ENCODE results near the gene EMC1. TPM values are rescaled to one million over a fixed set of nuclear protein-coding genes. Genes with fewer than 3 reads are reported as not detected.
"Not testable (repeated sequence)": the region's sequence is repeated elsewhere in the genome, so short reads cannot be mapped to it uniquely, and the experiment has no call there.

EMC1 gene
- total RNA-seq, 1 donor: 19.4 TPM

DNA sequence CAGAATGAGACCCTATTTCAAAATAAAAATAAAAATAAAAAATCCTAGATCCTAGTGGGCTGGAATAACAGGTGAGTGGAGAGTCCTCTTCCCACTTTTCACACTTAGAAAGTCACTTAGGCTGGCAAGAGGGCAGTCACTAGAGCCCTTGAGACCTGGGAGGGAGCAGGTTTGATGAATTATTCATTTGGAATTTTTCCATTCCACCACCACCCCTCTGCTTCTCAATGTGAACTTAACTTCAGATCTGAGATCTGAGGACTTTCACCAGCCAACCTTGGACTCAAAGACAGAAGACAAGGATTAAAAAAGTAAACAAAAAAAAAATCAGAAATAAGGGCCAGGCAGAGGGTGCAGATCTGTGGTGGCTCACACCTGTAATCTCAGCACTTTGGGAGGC, 20.7 kb upstream of the EMC1 start:
- no peaks in the 10 kb centered on the region for H3K4me1 ChIP-seq (ENCODE audit: insufficient read depth, low read length)
- H3K27me3 ChIP-seq (ENCODE audit: insufficient read depth, low read length): peaks cover 4% of the 10 kb centered on the region
- no peak overlapping the region for H3K4me3 ChIP-seq (ENCODE audit: low read length)
- H3K9me3 ChIP-seq (ENCODE audit: low read depth, low read length): no peaks in the 10 kb centered on the region

DNA sequence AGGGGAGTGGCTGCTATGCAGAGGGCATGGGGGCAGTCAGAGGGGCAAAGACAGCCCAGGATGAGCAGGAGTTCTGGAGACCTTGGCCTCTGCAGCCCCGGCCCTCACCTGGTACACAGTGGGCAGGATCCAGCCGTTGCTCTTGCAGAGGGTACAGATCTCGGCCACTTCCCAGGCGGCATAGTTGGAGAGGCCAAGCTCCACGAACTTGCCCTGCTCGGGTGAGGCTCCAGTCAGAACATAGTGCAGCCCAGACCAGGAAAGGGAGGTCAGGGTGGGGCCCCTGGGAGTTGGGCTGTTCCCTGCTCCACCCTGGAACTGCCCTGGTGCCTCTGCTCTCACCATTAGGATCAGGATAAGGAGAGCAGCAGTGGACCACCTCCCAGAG, 19.0 kb upstream of the EMC1 start:
- H3K27me3 ChIP-seq (ENCODE audit: insufficient read depth, low read length); H3K4me3 ChIP-seq (ENCODE audit: low read length); H3K4me1 ChIP-seq (ENCODE audit: insufficient read depth, low read length); H3K9me3 ChIP-seq (ENCODE audit: low read depth, low read length): not testable (repeated sequence)

DNA sequence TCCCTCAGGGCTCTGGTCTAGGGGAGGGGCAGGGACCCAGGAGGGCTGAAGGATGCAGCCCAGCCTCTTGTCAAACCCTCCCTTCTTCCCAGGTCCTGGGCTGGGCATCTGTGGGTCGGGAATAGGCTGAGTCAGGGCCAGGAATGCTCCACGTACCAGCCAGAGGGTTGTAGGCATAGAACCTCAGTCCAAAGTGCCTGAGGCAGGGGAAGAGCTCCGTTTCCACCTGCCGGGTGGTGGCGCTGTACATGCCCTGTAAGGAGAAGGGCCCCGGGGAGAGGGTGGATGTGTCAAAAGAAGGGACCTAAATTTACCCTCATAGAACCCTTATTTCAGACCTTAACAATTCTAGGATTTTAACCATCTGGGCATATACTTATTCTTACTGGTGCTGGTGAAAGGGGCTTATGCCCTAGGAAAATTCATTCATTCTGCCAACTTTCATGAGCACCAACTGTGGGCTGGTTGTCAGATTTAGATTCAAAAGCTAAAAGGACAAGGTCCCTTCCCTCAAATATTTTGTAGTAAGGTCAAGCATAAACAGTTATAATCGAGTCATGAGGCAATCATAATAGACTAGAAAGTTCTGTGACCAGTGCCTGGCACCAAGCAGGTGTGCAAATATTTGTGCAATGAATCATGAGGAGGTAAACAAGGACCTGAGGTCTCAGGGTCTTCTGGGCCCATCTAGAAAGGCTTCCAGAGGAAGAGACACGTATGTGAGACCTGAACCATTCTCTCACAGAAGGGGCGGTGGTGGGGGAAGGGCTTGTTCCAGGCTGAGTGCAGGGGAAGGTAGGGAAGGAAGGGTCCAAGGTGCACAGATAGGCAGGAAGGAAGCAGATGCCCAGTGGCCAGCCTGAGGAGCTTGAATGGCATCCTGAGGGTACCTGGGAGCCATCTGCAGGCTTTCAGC, 18.4 kb upstream of the EMC1 start:
- H3K27me3 ChIP-seq (ENCODE audit: insufficient read depth, low read length); H3K4me3 ChIP-seq (ENCODE audit: low read length): not testable (repeated sequence)

DNA sequence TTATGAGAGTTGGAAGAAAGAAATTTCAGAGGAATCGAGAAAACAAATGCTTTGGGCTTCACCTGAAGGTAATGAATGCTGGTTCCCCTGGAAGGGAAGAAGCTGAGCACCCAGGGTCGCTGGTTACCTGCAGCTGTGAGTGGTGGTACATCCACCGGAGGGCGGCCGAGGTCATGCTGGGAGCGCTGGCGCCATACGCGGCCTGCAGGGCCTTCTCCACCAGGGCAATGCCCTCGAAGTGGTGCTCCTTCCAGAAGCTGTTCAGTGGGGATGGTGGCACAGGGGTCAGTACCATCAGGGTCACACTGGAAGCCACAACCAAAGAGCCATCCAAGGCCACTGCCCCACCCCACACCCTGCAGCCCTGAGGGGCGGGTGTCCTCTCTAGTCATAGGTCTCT, 17.1 kb upstream of the EMC1 start:
- H3K4me1 ChIP-seq (ENCODE audit: insufficient read depth, low read length): no peaks in the 10 kb centered on the region
- no peaks in the 10 kb centered on the region for H3K27me3 ChIP-seq (ENCODE audit: insufficient read depth, low read length)
- H3K4me3 ChIP-seq (ENCODE audit: low read length): no peak overlapping the region
- H3K9me3 ChIP-seq (ENCODE audit: low read depth, low read length): no peaks in the 10 kb centered on the region

More for the DNA sequence above, 18.4 kb upstream of the EMC1 start:
- not testable (repeated sequence) for H3K4me1 ChIP-seq (ENCODE audit: insufficient read depth, low read length); H3K9me3 ChIP-seq (ENCODE audit: low read depth, low read length)

DNA sequence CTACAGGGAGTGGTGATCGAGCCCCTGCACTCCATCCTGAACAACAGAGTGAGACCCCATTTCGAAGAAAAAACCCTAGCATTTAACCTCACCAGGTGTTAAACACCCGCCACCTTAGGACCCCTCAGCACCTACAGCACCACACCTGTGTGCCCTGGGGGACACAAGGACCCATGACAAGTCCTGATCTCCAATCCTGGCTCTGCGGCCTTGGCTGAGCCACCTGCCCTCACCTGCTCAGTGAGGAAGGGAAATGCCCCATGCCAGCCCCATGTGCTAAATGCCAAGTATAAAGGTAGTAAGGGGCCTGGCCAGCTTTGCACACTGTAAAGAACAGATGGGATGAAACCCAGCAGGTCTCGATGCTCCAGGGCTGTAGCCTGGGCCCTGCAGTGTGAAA, 11.4 kb upstream of the EMC1 start:
- Histone ChIP-seq H3K27me3 (ENCODE audit: insufficient read depth, low read length) (no peaks in the 10 kb centered on the region), H3K9me3 (ENCODE audit: low read depth, low read length) (no peaks in the 10 kb centered on the region), H3K4me3 (ENCODE audit: low read length) (no peak overlapping the region), H3K4me1 (ENCODE audit: insufficient read depth, low read length) (no peaks in the 10 kb centered on the region)

DNA sequence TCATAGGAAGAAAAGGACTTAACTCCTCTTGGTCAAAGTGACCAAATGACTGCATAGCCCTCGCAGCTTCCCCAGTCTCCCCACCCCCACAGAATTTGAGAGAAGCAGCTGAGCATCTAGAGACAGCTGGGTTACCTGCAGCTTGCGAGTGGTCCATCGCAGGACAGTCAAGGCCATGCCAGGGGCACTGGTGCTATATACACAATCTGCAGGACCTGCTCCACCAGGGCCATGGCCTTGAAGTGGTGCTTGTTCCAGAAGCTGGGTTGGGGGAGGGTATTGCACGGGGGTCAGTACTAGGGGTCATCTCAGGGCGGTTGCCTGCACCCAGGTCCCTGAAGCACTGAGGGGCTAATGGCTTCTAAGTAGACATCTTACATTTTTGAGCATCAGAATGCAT, 10.7 kb upstream of the EMC1 start:
- Histone ChIP-seq H3K4me1 (ENCODE audit: insufficient read depth, low read length) (no peaks in the 10 kb centered on the region), H3K4me3 (ENCODE audit: low read length) (no peak overlapping the region), H3K27me3 (ENCODE audit: insufficient read depth, low read length) (no peaks in the 10 kb centered on the region), H3K9me3 (ENCODE audit: low read depth, low read length) (no peaks in the 10 kb centered on the region)

DNA sequence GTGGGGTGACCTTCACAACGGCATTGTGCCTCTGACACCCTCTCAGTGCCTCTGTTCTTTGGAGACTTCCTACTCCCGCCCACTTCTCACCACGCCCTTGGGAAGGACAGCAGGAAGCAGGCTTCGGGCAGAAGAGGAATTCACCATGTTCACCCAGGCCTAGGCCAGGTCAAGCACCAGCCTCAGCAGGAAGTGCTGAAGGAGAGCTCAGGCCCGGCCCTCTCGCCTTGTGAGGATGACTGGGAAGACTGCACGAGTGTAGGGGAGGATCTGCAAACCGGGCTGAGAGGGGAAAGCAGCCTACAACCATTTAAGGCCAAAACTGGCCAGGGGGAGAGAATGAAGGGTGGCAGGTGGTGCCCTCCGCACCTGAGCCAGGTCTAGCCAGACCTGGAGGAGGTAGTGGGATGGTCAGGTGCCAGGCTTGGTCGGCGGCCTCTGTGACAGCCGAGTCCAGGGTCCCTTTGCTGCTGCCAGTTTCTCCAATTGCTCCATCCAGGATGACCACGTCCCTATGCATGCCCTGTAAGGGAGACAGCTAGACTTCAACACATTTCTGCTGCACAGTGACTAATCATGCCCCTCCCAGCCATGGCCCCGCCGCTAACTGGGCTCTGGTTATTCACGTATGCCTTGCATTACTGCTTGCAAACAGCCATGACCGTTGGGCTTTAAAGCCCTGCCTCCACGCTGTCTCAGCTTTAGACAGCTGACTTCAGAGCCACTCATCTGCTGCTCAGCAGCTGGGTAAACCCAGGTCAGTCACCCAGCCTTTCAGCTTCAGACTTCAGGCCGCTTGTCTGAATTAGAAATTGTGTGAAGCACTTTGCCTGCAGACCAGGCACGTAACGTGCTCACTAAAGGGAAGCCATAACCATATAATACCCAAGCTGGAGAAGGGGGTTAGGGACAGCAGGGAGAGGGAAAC, 9.2 kb upstream of the EMC1 start:
- no peaks in the 10 kb centered on the region for H3K9me3 ChIP-seq (ENCODE audit: low read depth, low read length)
- no peaks in the 10 kb centered on the region for H3K4me1 ChIP-seq (ENCODE audit: insufficient read depth, low read length)
- H3K4me3 ChIP-seq (ENCODE audit: low read length): no peak overlapping the region
- no peaks in the 10 kb centered on the region for H3K27me3 ChIP-seq (ENCODE audit: insufficient read depth, low read length)

DNA sequence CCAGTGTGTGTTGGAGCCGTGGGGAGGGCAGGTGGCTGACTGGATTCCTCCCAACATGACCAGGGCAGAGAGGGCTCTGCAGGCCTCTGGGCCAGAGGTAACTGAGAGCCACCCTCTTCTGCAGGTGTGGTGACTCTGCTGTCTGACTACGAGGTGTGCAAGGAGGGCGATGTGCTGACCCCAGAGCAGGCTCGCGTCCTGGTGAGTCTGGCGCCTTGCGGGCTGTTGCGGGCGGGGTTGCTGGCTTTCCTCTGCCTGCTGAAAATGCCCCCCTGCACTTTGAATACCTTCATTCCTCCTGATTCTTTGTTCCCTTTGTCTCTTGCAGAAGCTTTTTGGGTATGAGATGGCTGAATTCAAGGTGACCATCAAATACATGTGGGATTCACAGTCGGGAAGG, 7.0 kb upstream of the EMC1 start:
- H3K27me3 ChIP-seq (ENCODE audit: insufficient read depth, low read length): no peaks in the 10 kb centered on the region
- peaks cover 8% of the 10 kb centered on the region for H3K4me1 ChIP-seq (ENCODE audit: insufficient read depth, low read length)
- no peak overlapping the region for H3K4me3 ChIP-seq (ENCODE audit: low read length)
- H3K9me3 ChIP-seq (ENCODE audit: low read depth, low read length): no peaks in the 10 kb centered on the region

DNA sequence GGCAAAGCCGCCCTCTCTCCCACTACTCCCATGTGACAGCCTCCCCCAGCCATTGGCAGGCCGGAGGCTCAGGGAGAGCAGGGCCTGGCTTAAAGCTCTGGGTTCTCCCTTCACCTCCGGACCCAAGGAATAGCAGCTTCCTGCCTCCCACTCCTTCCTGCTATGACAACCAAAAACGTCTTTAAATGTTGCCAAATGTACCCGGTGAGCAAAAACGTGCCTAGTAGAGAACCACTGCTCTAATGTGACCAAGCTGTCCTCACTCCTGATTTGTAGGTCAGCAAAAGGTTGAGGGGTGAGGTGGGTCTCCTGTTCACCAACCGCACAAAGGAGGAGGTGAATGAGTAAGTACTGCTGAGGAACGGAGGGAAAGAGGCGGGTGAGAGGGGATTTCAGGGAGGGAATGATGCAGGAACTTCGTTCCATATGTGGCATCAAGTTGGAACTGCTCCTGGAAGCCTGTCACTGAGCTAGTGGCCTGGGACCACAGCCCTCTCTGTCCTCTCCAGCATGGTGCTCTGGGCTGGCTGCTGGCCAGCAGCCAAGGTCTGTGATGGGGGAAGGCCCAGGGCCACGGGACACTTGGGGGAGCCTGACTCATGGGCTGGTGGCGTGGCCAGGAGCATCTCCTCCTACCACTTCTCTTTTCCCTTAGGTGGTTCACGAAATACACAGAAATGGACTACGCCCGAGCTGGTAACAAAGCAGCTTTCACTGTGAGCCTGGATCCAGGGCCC, 6.0 kb upstream of the EMC1 start:
- Histone ChIP-seq H3K27me3 (ENCODE audit: insufficient read depth, low read length) (no peaks in the 10 kb centered on the region), H3K4me1 (ENCODE audit: insufficient read depth, low read length) (peaks cover 18% of the 10 kb centered on the region), H3K4me3 (ENCODE audit: low read length) (no peak overlapping the region), H3K9me3 (ENCODE audit: low read depth, low read length) (no peaks in the 10 kb centered on the region)

DNA sequence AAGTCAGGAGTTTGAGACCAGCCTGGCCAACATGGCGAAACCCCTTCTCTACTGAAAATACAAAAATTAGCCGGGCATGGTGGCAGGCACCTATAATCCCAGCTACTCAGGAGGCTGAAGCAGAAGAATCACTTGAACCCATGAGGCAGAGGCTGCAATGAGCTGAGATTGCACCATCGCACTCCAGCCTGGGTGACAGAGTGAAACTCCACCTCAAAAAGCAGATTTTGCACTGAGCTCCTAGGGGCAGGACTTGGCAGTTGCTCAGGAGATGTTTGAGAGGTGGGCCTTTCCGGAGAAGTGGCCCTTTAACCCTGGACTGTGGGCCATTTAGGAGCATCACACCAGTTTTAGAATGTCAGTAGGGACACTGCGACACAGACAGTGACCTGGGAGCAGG, 5.0 kb upstream of the EMC1 start:
- not testable (repeated sequence) for H3K27me3 ChIP-seq (ENCODE audit: insufficient read depth, low read length); H3K4me3 ChIP-seq (ENCODE audit: low read length)

DNA sequence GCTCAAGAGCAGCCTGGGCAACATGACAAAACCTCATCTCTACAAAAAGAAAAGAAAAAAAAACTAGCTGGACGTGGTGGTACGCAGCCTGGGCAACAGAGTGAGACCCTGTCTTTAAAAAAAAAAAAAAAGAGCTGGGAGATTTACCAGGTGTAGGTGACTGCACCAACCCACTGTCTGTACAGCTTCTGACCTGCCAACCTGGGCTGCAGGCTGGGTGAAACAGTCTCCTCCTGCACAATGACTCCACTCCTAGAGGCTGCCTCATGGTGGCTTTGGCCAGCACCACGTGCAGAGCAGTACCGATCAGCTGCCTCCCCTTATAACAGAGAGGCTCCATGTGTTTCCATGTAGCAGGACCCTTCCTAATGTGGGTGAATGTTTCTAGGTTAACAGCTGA, 4.0 kb upstream of the EMC1 start:
- H3K9me3 ChIP-seq (ENCODE audit: low read depth, low read length): no peaks in the 10 kb centered on the region
- no peak overlapping the region for H3K4me3 ChIP-seq (ENCODE audit: low read length)
- no peaks in the 10 kb centered on the region for H3K27me3 ChIP-seq (ENCODE audit: insufficient read depth, low read length)
- H3K4me1 ChIP-seq (ENCODE audit: insufficient read depth, low read length): peaks cover 33% of the 10 kb centered on the region

More for the DNA sequence above, 5.0 kb upstream of the EMC1 start:
- peaks cover 24% of the 10 kb centered on the region for H3K4me1 ChIP-seq (ENCODE audit: insufficient read depth, low read length)
- H3K9me3 ChIP-seq (ENCODE audit: low read depth, low read length): not testable (repeated sequence)

DNA sequence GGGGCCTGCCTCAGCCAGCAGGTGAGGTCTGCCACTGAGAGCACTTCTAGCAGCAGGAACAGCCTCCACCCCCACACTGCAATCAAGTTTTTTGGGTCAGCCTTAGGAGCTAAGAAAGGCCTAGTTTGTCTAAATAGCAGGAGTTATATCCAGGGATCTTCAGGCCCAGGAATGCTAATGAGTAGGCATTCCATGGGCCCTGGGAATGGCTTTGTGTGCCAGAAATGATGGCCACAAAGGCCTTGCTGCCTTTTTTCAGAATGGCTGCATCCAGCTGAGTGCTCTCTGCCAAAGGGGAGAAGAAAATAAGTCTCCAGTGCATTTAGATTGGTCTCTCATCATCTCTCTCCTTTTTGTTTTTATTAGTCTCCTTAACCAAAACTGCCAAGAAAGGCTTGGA, 3.1 kb upstream of the EMC1 start:
- Histone ChIP-seq H3K9me3 (ENCODE audit: low read depth, low read length) (no peaks in the 10 kb centered on the region), H3K27me3 (ENCODE audit: insufficient read depth, low read length) (no peaks in the 10 kb centered on the region), H3K4me1 (ENCODE audit: insufficient read depth, low read length) (peaks cover 35% of the 10 kb centered on the region), H3K4me3 (ENCODE audit: low read length) (no peak overlapping the region)

DNA sequence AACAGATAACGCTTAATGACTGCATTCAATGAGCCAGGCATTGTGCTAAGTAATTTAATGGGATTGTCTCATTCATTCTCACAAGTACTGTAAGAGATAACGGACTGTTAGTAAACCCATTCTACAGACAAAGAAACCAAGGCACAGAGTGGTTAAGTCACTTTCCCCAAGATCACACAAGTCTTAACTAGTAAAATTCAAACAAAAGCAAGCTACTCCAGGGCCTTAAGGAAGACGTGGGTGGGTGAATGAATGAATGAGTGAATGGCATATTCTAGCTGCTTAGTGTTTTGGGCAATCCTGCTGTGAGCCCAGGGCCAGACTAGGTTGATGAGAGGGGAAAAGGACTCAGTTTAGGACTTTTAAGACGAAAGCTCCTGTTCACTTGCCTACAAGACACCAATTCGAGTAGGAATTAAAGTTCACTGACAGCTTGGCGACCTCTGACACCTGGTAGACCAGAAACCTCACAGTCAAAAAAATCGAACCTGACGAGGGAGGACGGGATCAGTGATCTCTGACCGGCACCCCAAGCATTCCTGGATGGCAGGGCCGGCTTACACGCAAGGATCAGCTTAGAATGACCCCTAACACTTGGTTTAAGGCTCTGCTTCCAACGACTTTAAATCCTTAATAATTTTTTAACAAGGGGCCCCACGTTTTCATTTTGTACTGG, 557 bp downstream of the EMC1 start:
- no peaks in the 10 kb centered on the region for H3K9me3 ChIP-seq (ENCODE audit: low read depth, low read length)
- peak overlapping the region; percentile 61 for H3K4me3 ChIP-seq (ENCODE audit: low read length)
- no peaks in the 10 kb centered on the region for H3K27me3 ChIP-seq (ENCODE audit: insufficient read depth, low read length)
- peaks cover 35% of the 10 kb centered on the region for H3K4me1 ChIP-seq (ENCODE audit: insufficient read depth, low read length)

DNA sequence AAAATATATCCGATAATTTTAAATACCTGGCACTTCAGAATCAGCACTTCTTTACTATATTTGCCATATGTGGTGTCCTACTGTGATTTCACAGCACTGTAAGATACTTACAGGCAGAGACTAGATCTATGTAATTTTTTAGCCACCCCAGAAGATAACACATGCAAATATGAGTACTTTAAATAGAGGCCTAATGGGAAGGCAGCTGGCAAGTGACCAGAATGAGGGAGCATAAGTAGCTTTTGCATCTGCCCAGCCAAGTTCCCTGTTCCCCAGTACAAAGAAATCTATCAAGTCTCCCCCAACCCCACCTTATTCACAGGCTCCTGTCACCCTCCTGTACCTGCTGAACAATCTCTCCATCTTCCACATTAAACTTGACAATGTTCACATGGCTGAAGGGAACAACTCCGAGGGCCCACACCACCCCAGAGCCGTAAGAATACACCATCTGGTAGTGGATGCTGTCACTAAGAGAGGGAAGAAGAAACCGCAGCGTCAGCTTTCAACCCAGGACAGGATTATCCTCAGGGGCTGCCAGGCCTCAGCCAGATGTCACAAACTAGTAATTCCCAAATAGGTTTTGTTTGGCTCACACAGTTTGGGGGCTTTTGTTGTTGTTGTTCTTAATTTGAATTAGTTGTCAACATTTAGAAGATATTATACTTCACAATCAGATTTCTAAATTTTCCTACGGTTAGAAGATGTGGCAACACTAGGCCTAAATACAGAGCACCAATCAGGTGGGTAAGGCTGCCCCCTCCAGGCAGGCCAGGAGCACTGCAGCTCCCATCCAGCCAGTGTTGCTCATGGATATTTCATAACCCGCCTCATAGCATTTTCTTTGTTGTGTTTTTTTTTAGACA, 10.4 kb downstream of the EMC1 start:
- Histone ChIP-seq H3K27me3 (ENCODE audit: insufficient read depth, low read length) (no peaks in the 10 kb centered on the region), H3K4me3 (ENCODE audit: low read length) (no peak overlapping the region), H3K9me3 (ENCODE audit: low read depth, low read length) (no peaks in the 10 kb centered on the region), H3K4me1 (ENCODE audit: insufficient read depth, low read length) (no peaks in the 10 kb centered on the region)
